ENCODE data around the gene CCT7. TPM values are rescaled to one million over a fixed set of nuclear protein-coding genes. Genes with fewer than 3 reads are reported as not detected.

Gene CCT7
- total and polyA plus RNA-seq, 10 of the 15 experiments (the other 5 are each of a cell fraction or from before 2014, with no cell fraction given): 206 to 598 (median 486) TPM

DNA sequence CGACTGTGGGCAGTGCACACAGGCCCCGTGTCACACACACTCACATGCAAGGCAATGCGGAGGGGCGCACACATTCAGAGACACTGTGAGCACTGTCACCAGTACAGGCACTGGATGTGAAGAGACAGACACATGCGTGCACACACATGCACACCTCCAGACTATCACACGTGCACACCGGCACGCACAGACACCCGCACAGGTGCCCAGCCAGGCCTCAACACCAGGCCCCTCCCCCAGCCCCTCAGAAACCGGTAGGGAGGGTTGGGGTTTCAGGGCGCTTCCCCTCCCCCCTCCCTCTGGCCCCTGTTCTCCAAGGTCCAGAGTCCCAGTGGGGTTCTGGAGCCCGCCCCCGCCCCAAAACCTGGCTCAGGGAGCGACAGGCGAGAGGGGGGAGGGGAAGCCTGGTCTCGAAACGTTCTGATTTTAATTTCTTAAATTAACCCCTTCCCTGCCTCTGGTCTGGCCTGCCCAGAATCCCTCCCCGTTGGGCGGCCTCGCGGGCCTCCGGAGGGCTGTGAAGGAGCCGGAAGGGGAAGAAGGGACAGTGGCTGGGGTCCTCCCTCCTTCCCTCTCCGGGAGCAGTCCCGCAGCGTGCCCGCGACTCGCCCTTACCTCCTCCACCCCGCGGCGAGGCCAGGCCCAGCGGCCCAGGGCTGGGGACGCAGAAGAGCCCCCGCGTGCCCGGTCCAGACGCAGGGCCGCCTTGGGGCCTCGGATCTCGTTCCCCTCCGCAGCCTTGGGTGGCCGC is 49.6 kb downstream of the CCT7 start:
- ChIA-PET POLR2A (interaction anchor here (0.8 to 2.3 kb wide), 3 partner anchors 10 to 51 kb away, joined by 3 to 12 read pairs (median 5); partner anchors contain the start of genes EGR4 and PRADC1), CTCF (interaction anchor here (1.6 to 2.9 kb wide), 2 partner anchors 48 to 49 kb away, joined by 8 to 10 read pairs; partner anchors contain the start of gene CCT7), RAD21 (ENCODE audit: unreplicated experiment) (interaction anchor here (1.2 to 2.1 kb wide), 3 partner anchors 10 to 106 kb away, joined by 3 to 5 read pairs (median 4); partner anchors contain the start of gene EGR4), SMC1A (ENCODE audit: uncharacterized antibody, unreplicated experiment) (interaction anchor here (1.2 kb wide), 1 partner anchor 11 kb away, joined by 3 read pairs; no protein-coding TSS in a partner anchor)
- Histone ChIP-seq H4K20me1 (ENCODE audit: control insufficient read depth, insufficient read depth) (no peaks in the 10 kb centered on the region; the same call in 1 of the 2 replicates), H2AFZ (ENCODE audit: control insufficient read depth, low read depth, low read length) (peak overlapping the region; percentile 61), H3K4me3 (peak overlapping the region; percentile 99), H3K27ac (ENCODE audit: control insufficient read depth, insufficient read depth) (peak overlapping the region; percentile 80), H3K36me3 (ENCODE audit: control insufficient read depth in 2 of 2, insufficient read depth in 2 of 2, low read length in 1 of 2) (no peaks in the 10 kb centered on the region; a peak in 1 of 4 replicates), H3K9ac (ENCODE audit: control insufficient read depth, insufficient read depth, low read length) (peak overlapping the region; percentile 79), H3K27me3 (replicated peaks in 1 of 2; ENCODE audit: control insufficient read depth in 2 of 2, insufficient read depth in 2 of 2, low read length in 1 of 2) (no peaks in the 10 kb centered on the region), H3K79me2 (ENCODE audit: control insufficient read depth, insufficient read depth, low read length) (peaks cover 47% of the 10 kb centered on the region), H3K4me2 (ENCODE audit: control insufficient read depth, insufficient read depth) (peak overlapping the region; percentile 87), H3K4me1 (ENCODE audit: control insufficient read depth, insufficient read depth, low read length) (peaks cover 11% of the 10 kb centered on the region), H3K9me3 (replicated peaks; ENCODE audit: control insufficient read depth, insufficient read depth, low read length) (no peaks in the 10 kb centered on the region)
- ATAC-seq (peak; percentile 40), DNase-seq (ENCODE audit: low read depth, low spot score) (no peak), FAIRE-seq (no peak)
- no TSS peak for BruUV-seq (replicated peaks)
- intact Hi-C loops (cut with micrococcal nuclease; ENCODE audit: unreplicated experiment): loop anchor here (2.0 kb wide), 2 partner anchors 49 to 101 kb away; partner anchors contain the start of genes ALMS1 and CCT7
- WGBS (ENCODE audit: insufficient coverage, insufficient replicate concordance, low lambda C conversion rate, missing lambda C conversion rate): under 1% methylated on average over 23 of the region's 43 CpGs
- in situ Hi-C loops (cut with MboI): no loop called here
- TF ChIP-seq MTA2 (IDR thresholded peaks at IDR 0.05; ENCODE audit: low read depth) (peak; percentile 29; the same call in 1 of the 2 replicates), HCFC1 (IDR thresholded peaks at IDR 0.05; ENCODE audit: low read length) (no peak), ELK1 (IDR thresholded peaks at IDR 0.05; ENCODE audit: low read depth, low read length) (no peak), MAX (IDR thresholded peaks at IDR 0.05; ENCODE audit: low read depth, low read length) (no peak), EGR1 (IDR thresholded peaks at IDR 0.05; ENCODE audit: borderline replicate concordance in 1 of 2, low read depth in 2 of 2, low read length in 2 of 2) (0 out of 3 replicates have a peak, but pooled peaks of 1 of the 2 experiments have one; percentile 8), SUZ12 (IDR thresholded peaks at IDR 0.05; ENCODE audit: unreplicated experiment) (no peak), LARP7 (IDR thresholded peaks at IDR 0.05) (peak; percentile 26; the same call in 1 of the 2 replicates), POLR2A (IDR thresholded peaks at IDR 0.05; ENCODE audit: low read depth, low read length) (peak; percentile 63), RFX5 (IDR thresholded peaks at IDR 0.05; ENCODE audit: low read depth, low read length) (no peak), NFYB (IDR thresholded peaks at IDR 0.05; ENCODE audit: insufficient read depth, low read depth, low read length) (no peak), POU2F2 (IDR thresholded peaks at IDR 0.05; ENCODE audit: borderline replicate concordance, low read depth, low read length) (no peak), BHLHE40 (IDR thresholded peaks at IDR 0.05; ENCODE audit: borderline replicate concordance in 1 of 2, low read depth in 2 of 2, low read length in 1 of 2) (peak; percentile 69 to 87; a peak in 3 of 4 replicates), MYC (IDR thresholded peaks at IDR 0.05; ENCODE audit: insufficient read depth, insufficient read length, insufficient replicate concordance, low read length, severe bottlenecking) (peak; percentile 27), NBN (IDR thresholded peaks at IDR 0.05) (0 out of 2 replicates have a peak, but pooled peaks have one; percentile 16), ATF7 (IDR thresholded peaks at IDR 0.05; ENCODE audit: low read depth) (no peak), TCF7 (IDR thresholded peaks at IDR 0.05; ENCODE audit: borderline replicate concordance) (no peak)
- TF ChIP-seq, protein P1, sequence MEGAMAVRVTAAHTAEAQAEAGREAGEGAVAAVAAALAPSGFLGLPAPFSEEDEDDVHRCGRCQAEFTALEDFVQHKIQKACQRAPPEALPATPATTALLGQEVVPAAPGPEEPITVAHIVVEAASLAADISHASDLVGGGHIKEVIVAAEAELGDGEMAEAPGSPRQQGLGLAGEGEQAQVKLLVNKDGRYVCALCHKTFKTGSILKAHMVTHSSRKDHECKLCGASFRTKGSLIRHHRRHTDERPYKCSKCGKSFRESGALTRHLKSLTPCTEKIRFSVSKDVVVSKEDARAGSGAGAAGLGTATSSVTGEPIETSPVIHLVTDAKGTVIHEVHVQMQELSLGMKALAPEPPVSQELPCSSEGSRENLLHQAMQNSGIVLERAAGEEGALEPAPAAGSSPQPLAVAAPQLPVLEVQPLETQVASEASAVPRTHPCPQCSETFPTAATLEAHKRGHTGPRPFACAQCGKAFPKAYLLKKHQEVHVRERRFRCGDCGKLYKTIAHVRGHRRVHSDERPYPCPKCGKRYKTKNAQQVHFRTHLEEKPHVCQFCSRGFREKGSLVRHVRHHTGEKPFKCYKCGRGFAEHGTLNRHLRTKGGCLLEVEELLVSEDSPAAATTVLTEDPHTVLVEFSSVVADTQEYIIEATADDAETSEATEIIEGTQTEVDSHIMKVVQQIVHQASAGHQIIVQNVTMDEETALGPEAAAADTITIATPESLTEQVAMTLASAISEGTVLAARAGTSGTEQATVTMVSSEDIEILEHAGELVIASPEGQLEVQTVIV (IDR thresholded peaks at IDR 0.05; ENCODE audit: borderline replicate concordance, partially characterized antibody): no peak
